ENCODE measurements around the gene TBC1D3B.

GRCh38 chr17:36193216-36193775 is 16.9 kb upstream of the TBC1D3B start:
- TF ChIP-seq FOXK1 (CRISPR knock-in tag; IDR thresholded peaks at IDR 0.05) (no peak), CTCF (IDR thresholded peaks at IDR 0.05) (no peak), CREB1 (CRISPR knock-in tag; IDR thresholded peaks at IDR 0.05) (no peak), ZNF317 (CRISPR knock-in tag; IDR thresholded peaks at IDR 0.05; ENCODE audit: borderline replicate concordance, low read depth) (no peak)

All from WTC11 (cell line).